Activated CD8-positive, alpha-beta memory T cell treated with anti-CD3 and anti-CD28 coated beads, Interleukin-2, amount 50 U/mL, for 48 hours (primary cell): Measurements from ENCODE around the gene EYS.
"Not testable (repeated sequence)": the region's sequence is repeated elsewhere in the genome, so short reads cannot be mapped to it uniquely, and the experiment has no call there.

ENCODE experiments used
- DNase-seq: peaks from one replicate; pipeline ENCODE4 v3.0.0-alpha.2; 2020

EYS gene

DNA sequence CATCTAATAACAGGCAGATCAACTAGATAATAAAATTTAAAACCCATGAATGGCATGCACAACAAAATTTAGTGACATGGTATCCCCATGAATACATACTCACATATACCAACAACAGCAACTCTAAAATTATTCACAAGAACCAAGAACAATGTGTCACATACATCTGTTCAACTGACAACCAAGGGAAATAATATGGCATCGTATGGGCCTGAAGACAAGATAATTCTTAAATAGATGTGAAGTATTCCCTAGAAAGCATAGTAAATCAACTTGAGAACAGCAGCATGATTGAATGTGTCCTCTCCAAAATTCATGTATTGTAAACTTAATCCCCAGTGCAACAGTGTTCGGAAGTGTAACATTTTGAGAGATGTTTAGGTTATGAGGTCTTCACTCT, 635.5 kb downstream of the EYS start:
- DNase-seq: no peak

DNA sequence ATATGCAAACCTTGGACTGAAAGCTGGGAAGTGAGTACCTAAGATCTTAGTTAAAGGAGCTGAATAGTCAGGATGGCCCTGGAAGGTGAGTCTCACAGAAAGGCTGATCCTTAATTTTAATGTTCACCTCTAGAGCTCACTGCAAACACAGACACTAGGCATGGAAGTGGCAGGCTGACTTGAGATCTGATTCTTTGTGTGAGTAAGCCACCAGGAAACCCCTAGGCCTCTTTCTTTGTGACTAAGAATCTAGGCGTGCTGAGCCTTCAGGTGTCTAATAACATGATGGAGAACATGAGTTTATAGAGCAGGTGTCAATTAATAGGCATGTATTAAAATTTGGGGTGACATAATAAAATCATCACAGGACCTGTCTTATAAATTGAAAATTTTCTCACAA, 642.2 kb downstream of the EYS start:
- DNase-seq: no peak

DNA sequence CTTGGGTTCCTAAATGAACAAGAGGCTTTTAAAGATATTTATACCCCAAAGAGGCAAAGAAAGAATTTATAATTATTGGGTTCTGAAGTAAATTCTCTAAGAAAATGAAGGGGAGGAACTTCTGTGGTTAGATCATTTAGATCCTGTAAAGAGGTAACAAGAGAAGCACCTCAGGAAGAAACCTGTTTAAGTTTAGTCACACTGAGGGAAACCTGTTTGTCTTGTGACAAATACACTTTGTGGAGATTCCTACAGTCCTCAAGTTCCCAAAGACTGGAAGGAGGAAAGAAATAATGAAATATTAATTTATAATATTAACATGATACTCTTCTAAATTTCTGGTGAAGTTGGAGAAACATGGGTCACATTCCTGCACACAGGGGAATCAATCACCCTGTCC, 647.5 kb downstream of the EYS start:
- DNase-seq: no peak

DNA sequence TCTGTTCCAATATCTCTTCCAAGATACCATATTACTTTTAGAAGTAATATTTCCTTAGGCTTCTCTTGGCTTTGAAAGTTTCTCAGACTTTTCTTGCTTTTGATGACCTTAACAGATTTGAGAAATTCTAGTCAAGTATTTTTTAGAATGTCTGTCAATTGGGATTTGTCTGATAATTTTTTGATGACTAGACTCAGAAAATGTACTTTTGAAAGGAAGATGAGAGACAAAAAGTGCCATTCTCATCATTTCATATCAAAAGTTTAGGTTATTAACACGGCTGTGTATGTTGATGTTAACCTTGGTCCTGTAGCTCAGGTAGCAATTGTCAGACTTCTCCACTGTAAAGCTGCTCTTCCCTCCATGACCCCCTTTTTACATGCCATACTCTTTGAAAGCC, 651.5 kb downstream of the EYS start:
- DNase-seq: no peak

DNA sequence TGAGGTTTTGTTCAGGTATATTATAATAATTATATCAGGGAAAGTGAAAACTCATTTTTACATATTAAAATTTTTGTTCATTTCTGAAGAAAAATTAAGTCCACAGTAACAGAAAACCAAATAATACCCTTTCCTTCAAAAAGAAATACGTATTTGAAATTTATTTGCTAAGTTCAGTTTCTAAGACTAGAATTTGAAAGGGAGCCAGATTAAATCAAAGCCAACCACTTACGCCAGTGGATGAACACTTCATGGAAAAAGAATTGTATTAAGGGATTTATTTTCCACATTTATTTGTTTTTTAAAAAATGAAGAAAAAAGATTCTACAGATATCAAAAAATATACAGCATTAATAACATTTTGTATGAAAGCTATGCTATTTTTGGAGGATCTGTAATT, 654.4 kb downstream of the EYS start:
- no peak for DNase-seq

DNA sequence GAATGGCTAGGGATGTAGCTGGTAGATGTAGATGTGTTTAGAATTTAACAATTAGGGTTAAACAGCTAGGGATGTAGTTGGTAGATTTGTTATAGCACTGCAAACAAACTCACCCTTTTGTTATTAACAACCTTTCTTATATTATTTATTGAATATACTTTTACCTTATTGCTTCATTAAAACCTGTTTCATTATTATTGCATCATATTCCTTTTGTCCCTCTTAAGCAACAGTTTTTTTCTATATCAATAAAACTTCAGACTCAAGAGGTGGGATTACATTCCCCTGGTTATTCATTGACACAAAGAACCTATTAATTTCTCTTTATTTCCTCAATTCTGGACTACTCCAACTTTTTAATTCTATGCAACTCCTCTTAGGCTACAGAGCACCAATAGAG, 661.2 kb downstream of the EYS start:
- DNase-seq: no peak

DNA sequence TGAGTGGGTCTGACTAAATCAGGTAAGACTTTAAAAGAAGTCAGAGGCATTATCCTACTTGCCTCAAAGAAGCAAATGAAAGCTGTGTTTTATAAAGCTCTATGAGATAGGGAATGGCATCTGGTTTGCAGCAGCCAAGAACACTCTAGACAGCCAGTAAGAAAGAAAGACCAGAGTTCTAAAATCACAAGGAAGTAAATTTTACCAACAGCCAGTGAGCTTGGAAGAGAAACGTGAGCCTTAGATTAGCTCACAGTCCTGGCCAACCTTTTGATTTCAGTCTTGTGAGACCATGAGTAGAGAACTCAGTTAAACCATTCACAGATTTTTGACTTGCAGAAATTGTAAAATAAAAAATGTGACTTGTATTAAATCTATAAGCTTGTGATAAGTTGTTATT, 693.0 kb downstream of the EYS start:
- DNase-seq: no peak

DNA sequence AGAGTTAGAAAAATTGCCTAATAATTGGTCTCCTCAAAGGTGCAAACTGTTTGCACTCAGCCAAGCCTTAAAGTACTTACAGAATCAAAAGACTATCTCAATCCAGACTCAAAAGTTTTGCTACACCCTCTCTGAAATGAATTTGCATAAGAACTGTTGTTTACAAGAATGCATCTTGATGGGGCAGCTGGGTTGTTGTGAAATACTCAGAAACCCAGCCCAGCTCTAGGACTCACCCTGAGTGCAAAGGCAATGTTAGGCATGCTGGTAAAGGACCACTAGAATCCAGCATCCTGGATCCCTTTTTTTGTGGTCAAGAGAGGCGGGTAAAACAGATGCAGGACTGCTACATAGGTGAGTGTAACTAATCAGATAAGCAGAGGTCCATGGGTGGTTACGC, 700.2 kb downstream of the EYS start:
- no peak for DNase-seq

DNA sequence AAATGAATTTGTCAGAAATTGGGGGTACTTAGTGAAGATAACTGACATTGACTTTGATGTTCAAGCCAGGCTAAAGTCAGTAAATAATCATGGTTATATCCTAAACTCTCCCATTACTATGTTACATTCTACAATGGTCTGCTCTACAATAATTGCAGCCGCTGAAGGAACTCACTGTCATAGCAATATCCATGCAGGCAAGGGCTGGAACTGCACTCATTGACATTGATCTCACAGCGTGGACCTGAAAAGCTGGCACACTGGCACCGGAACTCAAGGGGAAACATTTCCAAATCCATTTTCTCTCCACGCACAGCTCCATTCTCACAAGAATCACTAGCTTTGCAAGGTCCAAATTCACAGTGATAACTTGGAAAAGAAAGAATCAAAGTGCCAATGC, 702.7 kb downstream of the EYS start:
- DNase-seq: no peak

DNA sequence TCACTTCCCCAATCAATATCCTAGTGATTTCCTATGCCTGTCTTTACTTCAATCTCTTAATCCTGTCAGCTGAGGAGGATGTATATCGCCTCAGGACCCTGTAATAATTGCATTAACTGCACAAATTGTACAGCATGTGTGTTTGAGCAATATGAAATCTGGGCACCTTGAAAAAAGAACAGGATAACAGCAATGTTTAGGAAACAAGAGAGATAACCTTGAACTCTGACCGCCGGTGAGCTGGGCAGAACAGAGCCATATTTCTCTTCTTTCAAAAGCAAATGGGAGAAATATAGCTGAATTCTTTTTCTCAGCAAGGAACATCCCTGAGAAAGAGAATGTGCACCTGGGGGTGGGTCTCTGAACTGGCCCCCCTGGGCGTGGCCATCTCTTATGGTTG, 704.1 kb downstream of the EYS start:
- DNase-seq: not testable (repeated sequence)

DNA sequence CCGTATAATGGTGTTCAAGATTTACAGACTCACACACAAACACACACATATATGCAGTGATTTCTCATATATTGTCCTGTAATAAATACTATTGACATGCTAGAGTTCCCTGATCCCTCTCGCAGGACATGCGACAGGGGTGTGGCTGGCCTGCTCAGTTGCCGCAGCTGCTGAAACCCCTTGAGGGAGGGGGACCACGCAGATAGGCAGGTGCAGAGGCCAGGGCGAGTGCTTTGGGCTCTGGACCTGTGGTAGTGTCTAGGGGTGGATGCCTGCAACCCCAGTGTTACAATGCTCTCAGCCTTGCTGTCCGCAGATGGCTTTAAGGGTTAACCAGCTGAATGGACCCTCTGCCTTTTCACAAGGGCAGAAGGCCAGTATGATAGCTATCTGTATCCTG, 706.2 kb downstream of the EYS start:
- DNase-seq: no peak

DNA sequence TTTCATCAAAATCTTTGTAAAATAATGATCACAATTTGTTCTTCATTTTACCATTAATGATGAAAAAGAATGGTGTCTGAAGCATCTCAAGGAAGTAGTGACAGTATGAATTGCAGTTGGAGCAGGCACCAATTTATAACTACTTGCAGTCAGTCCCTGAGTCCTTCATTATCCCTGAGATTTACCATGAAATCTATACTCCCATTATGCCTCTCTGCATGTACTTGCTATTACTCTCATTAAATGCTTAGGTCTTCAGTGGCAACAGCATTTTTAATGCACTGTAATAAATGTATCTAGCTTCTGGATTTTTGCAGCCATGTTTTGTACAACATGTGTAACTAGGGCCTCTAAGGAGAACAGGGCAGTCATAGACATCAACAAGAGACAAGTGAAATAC, 708.8 kb downstream of the EYS start:
- no peak for DNase-seq

DNA sequence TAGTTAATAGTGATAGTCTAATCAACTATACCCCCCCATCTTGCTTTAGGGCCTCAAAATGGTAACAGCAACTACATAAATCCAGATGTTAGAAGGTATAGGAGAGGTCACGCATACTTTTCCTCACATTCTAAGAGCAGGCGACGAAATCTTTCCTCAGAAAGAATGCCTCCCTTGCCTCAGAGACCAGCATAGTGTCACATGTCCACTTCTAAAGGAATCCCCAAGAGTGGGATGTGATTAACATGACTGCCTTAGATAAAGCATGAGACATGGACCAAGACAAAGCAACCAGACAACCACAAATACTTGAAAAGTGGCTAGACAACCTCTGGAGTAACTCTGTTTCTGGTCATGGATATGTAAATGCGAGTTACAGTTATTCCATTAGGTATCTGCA, 710.7 kb downstream of the EYS start:
- no peak for DNase-seq

DNA sequence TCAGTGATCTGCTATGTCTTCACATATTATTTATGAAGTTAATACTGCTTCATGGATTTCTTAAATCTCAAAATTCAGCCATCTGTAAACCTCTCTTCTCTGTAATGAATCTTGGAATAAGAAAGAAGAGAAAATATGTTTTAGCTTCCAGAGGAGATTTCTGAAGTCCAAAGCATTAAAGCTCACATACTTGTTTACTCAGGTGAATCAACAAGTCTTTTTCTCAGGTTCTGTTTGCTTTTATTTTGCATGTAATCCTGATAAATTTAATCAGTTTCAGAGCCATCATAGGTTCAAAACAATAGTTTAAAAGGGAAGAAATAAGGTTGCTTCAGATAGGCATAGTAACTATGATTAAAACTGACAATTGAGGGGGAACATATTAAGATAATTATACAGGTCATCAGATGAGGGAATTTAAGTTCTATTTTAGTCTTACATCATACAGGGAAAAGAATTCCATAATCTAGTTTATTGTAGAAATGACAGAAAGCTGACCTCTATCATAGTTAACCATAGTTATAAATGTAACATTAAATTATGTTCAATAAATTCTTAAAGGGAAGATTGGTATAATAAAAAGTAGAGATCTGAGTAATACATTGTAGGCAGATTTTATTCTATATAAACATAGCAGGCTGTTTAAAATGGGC, 716.2 kb downstream of the EYS start:
- DNase-seq: no peak

DNA sequence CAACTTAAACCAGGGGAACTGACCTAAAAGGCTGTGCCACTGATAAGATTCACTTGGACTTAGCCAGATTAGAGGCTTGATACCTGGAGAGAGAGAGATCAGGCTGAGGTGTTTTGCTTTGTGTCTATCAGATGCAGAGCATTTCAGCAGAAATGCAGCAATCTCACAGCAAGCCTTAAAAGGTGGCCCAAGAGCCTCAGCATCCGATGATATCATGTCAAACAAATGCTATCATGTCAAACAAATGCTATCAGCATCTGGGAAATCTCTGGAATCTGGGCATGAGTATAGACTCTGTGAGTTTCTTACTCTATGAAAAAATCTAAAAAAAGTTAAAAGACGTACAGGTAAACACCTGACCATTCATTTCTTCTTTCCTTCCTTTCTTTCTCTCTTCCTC, 718.9 kb downstream of the EYS start:
- no peak for DNase-seq

DNA sequence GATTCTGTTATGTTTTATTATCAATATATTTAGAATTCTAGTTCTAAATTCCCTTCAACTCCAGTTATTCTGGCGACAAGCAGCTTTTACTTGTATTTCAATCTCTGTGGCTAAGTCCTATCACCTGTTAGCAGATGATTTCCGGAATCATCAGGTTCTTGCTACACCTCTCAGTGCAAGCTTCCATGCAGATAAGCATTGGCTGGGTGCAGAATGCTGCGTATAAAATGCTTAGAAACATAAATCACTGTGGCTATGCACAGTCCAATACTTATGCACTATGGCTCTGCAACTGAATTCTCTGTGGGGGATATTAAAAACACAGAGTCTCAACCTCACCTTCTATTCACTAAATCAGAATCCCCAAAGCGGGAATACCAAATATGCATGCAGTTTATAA, 720.0 kb downstream of the EYS start:
- no peak for DNase-seq

DNA sequence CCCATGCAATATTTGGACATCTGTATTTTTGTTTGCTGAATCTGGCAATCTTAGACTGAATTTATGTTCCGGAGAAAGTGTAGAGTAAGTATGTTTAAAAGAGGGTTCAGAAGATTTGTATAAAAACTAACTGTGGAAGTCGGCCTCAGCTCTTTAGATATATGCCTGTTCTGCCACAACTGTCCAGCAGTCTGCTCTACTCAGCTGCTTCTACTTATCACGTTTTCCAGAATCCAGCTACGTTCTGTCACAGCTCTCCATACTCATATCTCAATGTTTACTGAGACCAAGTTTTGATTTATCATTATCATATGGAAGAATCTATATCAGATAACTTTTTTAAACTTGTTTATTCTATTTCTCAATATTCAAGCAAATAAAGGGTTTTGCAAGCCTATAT, 721.3 kb downstream of the EYS start:
- no peak for DNase-seq

DNA sequence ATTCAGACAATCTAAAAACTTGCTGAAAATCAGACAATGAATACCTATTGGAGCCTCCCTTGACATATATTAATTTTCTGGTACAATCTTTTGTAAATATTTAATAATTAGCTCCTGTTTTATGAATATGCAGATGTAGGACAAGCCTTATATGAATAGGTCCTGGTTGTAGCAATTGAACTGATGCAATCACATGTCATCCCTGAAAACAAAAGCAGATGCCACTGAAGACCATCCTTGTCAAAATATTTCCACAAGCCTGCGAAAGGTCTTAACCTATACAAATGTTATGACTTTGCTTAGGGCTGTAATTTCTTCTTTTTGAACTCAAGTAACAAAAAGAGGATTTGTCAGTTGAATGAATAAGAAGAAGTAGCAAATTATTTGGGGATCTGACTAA, 722.1 kb downstream of the EYS start:
- no peak for DNase-seq

DNA sequence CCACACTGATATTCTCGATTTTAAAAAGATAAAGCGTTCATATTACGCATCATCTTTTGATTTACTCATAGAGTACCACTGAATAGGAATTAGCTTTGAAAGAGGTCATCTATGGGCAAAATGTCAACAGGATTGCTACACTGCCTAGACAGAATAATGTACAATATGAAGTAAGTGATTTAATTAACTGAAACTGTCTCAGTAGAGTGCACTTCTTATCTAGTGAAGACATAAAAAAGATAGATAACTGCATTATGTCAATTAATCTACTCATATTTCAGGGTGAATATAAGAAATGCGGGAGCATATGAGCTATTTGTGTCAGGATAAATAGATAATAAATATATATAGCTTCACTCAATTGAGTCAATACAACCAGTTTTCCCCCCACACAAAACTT, 723.9 kb downstream of the EYS start:
- DNase-seq: no peak

DNA sequence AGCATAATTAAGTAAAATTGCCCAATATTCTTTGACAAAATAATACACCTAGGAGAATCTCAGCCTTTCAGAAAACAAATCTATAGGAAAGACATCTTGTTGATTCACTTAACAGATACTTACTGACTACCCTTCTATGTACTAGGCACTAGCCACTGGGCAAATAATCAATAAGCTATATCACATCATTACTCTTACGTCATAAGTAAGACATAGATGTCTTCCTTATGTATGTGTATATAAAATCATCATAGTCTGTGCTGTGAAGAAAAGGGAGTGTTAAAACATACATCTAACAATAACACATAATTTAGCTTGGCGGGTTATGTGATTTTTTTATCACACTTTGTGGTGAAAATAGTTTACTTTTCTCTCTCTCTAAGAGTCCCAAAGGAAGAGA, 733.9 kb downstream of the EYS start:
- no peak for DNase-seq

DNA sequence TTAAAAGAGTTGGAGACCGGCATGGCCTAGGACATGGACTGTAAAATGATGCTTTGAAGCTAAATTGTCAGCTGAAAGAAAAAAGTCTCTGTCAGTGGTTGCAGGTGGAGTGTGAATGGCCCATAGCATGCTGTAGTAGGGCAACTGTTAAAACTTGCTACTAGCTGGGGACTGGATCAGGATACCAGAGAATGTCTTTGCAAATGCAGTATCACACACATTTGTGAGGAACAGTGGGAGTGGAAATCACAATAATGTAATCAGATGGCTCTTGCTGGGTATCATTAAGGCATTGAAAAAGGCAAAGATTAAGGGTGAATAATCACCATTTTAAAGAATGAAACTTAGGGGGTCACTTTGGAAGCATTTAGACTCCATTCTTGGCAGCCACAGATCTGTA, 737.9 kb downstream of the EYS start:
- no peak for DNase-seq

DNA sequence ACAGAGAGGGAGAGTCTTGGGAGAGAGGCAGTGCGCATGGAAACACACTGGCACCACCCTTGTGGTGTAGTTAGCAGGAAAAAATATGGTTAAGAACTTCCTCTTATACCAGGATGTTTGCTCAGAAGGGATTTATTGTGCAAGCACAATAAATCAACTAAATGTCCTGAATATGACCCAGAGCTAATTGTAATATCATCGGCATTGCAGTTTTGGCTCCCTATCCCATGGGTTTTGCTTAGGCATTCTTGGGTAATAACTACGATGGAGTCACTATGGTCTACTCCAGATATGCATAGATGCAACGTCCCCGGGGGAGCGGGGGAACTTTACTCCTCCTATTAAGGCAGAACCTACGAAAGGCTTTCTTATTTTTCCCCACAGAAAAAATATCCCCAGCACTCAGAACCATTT, 751.6 kb downstream of the EYS start:
- DNase-seq: no peak

DNA sequence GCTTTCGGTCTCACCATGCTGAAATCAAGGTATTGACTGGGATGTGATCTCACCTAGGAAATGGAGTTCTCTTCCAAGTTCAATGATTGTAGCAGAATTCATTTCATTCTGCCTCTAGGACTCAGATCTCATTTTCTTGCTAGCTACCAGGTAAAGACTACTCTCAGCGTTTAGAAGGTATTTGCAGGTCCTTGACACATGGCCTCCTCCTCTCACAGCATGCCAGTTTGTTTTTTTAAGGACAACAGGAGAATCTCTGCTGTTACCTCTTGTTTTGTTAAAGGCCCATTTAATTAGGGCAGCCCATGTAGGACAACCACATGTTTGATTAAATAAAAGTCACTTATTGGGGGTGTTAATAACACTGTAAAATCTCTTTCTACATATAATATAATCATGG, 757.8 kb downstream of the EYS start:
- no peak for DNase-seq

DNA sequence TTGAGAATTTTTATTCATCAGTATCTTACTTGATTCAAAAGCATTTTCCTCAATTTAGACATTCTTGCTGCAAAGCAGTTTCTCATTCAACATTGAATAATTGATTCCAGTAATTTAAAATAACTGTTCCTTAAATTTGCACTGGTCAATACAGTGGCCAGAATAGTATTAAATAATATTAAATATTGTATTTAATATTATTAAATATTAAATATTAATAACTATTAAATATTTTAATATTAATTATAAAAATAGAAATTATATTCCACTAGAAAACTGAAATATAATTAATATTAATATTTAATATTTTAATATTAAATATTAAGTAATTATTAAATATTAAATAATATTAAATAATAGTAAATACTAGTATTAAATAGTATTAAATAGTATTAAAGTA, 758.8 kb downstream of the EYS start:
- DNase-seq: no peak

DNA sequence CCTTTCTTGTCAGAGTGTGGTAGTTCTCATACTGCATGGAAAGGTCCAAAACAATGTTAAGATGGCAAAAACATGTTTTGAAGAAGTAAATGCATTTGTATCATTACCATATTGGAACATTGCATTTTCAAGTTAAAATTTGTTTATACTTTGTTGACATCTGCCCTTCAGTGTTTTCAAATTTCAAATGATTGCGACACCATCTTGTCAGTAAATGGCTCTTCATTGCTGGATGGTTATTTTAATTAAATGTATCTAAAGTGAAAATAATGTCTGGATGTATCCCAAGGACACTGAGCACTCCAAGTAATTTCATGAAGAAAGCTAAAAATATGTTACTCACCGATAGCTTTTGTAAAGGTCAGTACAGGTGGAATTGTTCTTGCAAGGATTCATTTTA, 761.6 kb downstream of the EYS start:
- DNase-seq: no peak

DNA sequence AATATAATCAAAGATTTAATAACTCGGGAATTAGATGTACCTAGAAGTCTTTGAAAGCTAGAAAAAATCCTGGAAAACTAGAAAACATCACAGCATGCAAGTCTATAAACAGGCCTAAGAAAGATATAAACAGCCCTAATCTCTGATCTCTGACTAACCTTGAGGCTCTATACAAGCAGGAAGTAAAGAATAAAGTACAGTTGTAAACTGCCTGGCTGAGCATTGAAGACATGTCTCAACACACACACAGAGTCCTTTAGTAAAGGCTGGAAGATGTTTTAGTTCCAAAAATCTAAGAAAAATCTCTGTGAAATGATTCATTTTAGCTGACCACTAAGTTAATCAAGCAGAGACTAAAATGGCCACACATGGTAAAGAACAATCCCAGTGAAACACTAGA, 774.5 kb downstream of the EYS start:
- DNase-seq: no peak
